Psoas muscle (tissue), 7 donors: ENCODE results near the gene NECAP2. TPM values are rescaled to one million over a fixed set of nuclear protein-coding genes. Genes with fewer than 3 reads are reported as not detected.

Source experiments
- polyA plus RNA-seq, 3 donors: library from polyadenylated mRNA; stranded (reverse); fragments of 200-250 nt; gene quantifications; one replicate each; pipeline ENCODE4 v1.2.3, GENCODE V29; 2013
- total RNA-seq, 4 donors: library from RNA; stranded (reverse); fragmentation: NEBNext Ultra II Directional in 2 of 4; extraction: Animal tissue kit (Norgen Biotek cat#: 25700) in 2 of 4; gene quantifications; one replicate each; pipeline versions ENCODE4 v1.2.1 to v1.2.4, GENCODE V29; 2021 to 2023
- donor health status: healthy with polysubstance abuse.
- donor health status: DM: no; HTN: no; CAD: no; lungs with moderate emphysema.
- donor health status: Bipolar disorder and iron deficiency.
- donor health status: healthy.
- donor health status: DM: no; HTN: no; CAD: no.
- donor health status: DM: no; HTN: no; CAD: no.
- donor health status: DM: yes; HTN: yes; CAD: no.

NECAP2 gene
- total and polyA plus RNA-seq, 7 donors, result 5.7 to 10.9 (median 10.5) TPM

Other genes with a start within 250 kb of the NECAP2 start
- gene ARHGEF19, start 228.1 kb upstream of the NECAP2 start, total RNA-seq, result 1 to 10 TPM; 1.1 to 1.8 (median 1.3) TPM
- 1 to 10 TPM in 2 of 3 donors, under 1 TPM in 1; 0.99 to 2.4 (median 1.3) TPM for gene ARHGEF19, start 228.1 kb upstream of the NECAP2 start, polyA plus RNA-seq
- 1 to 10 TPM; 1.0 to 5.1 (median 4.6) TPM for gene CPLANE2, start 203.5 kb upstream of the NECAP2 start, total RNA-seq
- 1 to 10 TPM; 1.4 to 7.4 (median 4.0) TPM for gene CPLANE2, start 203.5 kb upstream of the NECAP2 start, polyA plus RNA-seq
- gene FBXO42, start 88.2 kb upstream of the NECAP2 start, total RNA-seq, result 10 to 100 TPM; 14.7 to 24.4 (median 19.8) TPM
- 10 to 100 TPM in 2 of 3 donors, 1 to 10 TPM in 1; 7.4 to 26.6 (median 14.8) TPM for gene FBXO42, start 88.2 kb upstream of the NECAP2 start, polyA plus RNA-seq
- 100 to 1,000 TPM in 3 of 4 donors, 10 to 100 TPM in 1; 80.7 to 144 (median 138) TPM for gene SZRD1, start 73.5 kb upstream of the NECAP2 start, total RNA-seq
- 100 to 1,000 TPM in 2 of 3 donors, 10 to 100 TPM in 1; 75.9 to 184 (median 156) TPM for gene SZRD1, start 73.5 kb upstream of the NECAP2 start, polyA plus RNA-seq
- gene SPATA21, start 3.3 kb upstream of the NECAP2 start, total RNA-seq, result not detected
- gene SPATA21, start 3.3 kb upstream of the NECAP2 start, polyA plus RNA-seq, result under 1 TPM; 0.21 to 0.52 (median 0.44) TPM
- gene RNU1-1, start 73.6 kb downstream of the NECAP2 start, total RNA-seq, result 1,000 to 10,000 TPM; 1,264 to 5,208 (median 3,151) TPM
- not detected for gene RNU1-1, start 73.6 kb downstream of the NECAP2 start, polyA plus RNA-seq
- 10 to 100 TPM in 1 of 4 donors, 1 to 10 TPM in 3; 5.3 to 20.9 (median 7.3) TPM for gene NBPF1, start 172.8 kb downstream of the NECAP2 start, total RNA-seq
- gene NBPF1, start 172.8 kb downstream of the NECAP2 start, polyA plus RNA-seq, result 10 to 100 TPM in 1 of 3 donors, 1 to 10 TPM in 2; 2.4 to 12.5 (median 6.1) TPM
- gene RNU1-3, start 226.2 kb downstream of the NECAP2 start, total RNA-seq, result 1,000 to 10,000 TPM; 1,264 to 5,208 (median 3,151) TPM
- not detected for gene RNU1-3, start 226.2 kb downstream of the NECAP2 start, polyA plus RNA-seq